Activated naive CD4-positive, alpha-beta T cell treated with anti-CD3 and anti-CD28 coated beads, Interleukin-2, amount 10 ng/mL, durations not matched to agents 7 days and 5 days (primary cell): Measurements from ENCODE around the gene HOXB2.
"Not testable (repeated sequence)": the region's sequence is repeated elsewhere in the genome, so short reads cannot be mapped to it uniquely, and the experiment has no call there.

ENCODE experiments used
- CTCF ChIA-PET: fragments of 350-600 bp; sonication (Branson Sonifier 250); formaldehyde crosslinking; loops from one replicate; lab custom pipeline; 2021; ENCODE audit warnings: antibody characterized with exemption; lab: Charles Lee
- DNase-seq: peaks from one replicate; pipeline ENCODE4 v3.0.0-alpha.2; 2020
- H3K27ac Mint-ChIP-seq: one replicate; pipeline ENCODE4 v1.8.0; 2021; ENCODE audit warnings: mild to moderate bottlenecking, moderate library complexity, mixed read lengths
- H3K27me3 Mint-ChIP-seq: one replicate; pipeline ENCODE4 v1.8.0; 2021; ENCODE audit warnings: mild to moderate bottlenecking, mixed read lengths
- H3K36me3 Mint-ChIP-seq: one replicate; pipeline ENCODE4 v1.8.0; 2021; ENCODE audit warnings: mixed read lengths
- H3K4me1 Mint-ChIP-seq: one replicate; pipeline ENCODE4 v1.8.0; 2021; ENCODE audit warnings: mixed read lengths
- H3K4me3 Mint-ChIP-seq: one replicate; pipeline ENCODE4 v1.8.0; 2021; ENCODE audit warnings: mild to moderate bottlenecking, moderate library complexity, mixed read lengths
- H3K9me3 Mint-ChIP-seq: one replicate; pipeline ENCODE4 v1.8.0; 2021; ENCODE audit warnings: mixed read lengths

Gene HOXB2

GRCh38 chr17:48509708-48510107, 35.2 kb downstream of the HOXB2 start:
- not testable (repeated sequence) for H3K4me3 Mint-ChIP-seq, H3K9me3 Mint-ChIP-seq, DNase-seq, H3K36me3 Mint-ChIP-seq
- Mint-ChIP-seq H3K4me1 (peaks cover 80% of the 10 kb centered on the region), H3K27ac (peak overlapping the region; percentile 46), H3K27me3 (peaks cover 24% of the 10 kb centered on the region)
- CTCF ChIA-PET = interaction anchor here (1.0 kb wide), 1 partner anchor 17 kb away, joined by 3 read pairs; no protein-coding TSS in a partner anchor

DNA sequence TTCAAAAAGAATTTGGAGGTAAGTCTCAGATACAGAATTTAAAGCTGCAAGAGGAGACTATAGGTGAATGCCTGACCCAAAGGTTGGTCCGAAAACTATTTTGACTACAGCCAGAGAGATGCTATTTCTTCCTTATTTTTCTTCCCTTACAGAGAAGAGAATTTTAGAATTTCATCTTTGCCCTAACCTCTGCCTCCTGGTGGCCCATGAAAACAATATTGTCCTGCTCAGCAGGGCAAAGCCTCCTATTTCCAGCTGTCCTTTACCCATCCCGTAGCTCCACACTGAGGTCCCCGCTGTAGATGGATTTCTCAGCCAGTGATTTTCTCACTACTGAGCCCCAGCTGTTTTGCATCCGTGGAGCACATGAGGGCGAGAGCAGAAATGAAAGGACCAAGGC, 38.7 kb downstream of the HOXB2 start:
- peak overlapping the region; percentile 21 for H3K27ac Mint-ChIP-seq
- H3K4me1 Mint-ChIP-seq = peaks cover 51% of the 10 kb centered on the region
- H3K4me3 Mint-ChIP-seq = no peak overlapping the region
- peaks cover 2% of the 10 kb centered on the region for H3K36me3 Mint-ChIP-seq
- no peak for DNase-seq
- CTCF ChIA-PET = interaction anchor here (0.6 to 1.4 kb wide), 7 partner anchors 9 to 198 kb away, joined by 3 to 6 read pairs (median 3); no protein-coding TSS in a partner anchor
- H3K27me3 Mint-ChIP-seq = peaks cover 45% of the 10 kb centered on the region
- no peaks in the 10 kb centered on the region for H3K9me3 Mint-ChIP-seq

GRCh38 chr17:48505788-48506187, 39.1 kb downstream of the HOXB2 start:
- Mint-ChIP-seq H3K9me3 (no peaks in the 10 kb centered on the region), H3K27me3 (peaks cover 50% of the 10 kb centered on the region), H3K4me1 (peaks cover 46% of the 10 kb centered on the region), H3K36me3 (peaks cover 2% of the 10 kb centered on the region), H3K27ac (peak overlapping the region; percentile 64), H3K4me3 (no peak overlapping the region)
- peak; percentile 70 for DNase-seq
- CTCF ChIA-PET = interaction anchor here (0.6 to 1.4 kb wide), 9 partner anchors 9 to 212 kb away, joined by 3 to 6 read pairs (median 3); no protein-coding TSS in a partner anchor

GRCh38 chr17:48504953-48505352, 40.0 kb downstream of the HOXB2 start:
- no peaks in the 10 kb centered on the region for H3K9me3 Mint-ChIP-seq
- no peak overlapping the region for H3K4me3 Mint-ChIP-seq
- peaks cover 57% of the 10 kb centered on the region for H3K27me3 Mint-ChIP-seq
- peaks cover 39% of the 10 kb centered on the region for H3K4me1 Mint-ChIP-seq
- CTCF ChIA-PET = interaction anchor here (1.3 to 2.3 kb wide), 3 partner anchors 12 to 88 kb away, joined by 5 to 9 read pairs (median 5); no protein-coding TSS in a partner anchor
- peaks cover 2% of the 10 kb centered on the region for H3K36me3 Mint-ChIP-seq
- no peak for DNase-seq
- no peak overlapping the region for H3K27ac Mint-ChIP-seq

DNA sequence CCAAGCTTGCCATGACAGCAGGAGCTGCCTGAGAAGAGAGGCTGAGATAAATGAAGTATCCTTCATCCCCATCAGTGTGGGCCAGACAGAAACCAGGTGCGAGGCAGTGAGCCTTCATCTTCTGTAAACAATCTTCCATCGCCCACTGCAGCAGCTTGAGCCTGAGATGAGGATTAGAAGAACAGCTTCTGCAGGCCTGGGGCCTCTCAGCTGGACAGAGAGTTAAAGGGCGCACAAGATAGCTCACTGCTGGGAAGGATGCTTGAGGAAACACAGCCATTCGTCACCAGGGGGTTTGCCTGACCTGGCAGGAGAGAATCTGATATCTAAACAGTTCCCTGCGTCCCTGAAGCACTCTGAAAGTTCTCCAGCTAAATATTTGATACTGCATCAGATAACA, 41.2 kb downstream of the HOXB2 start:
- Mint-ChIP-seq H3K27me3 (peaks cover 68% of the 10 kb centered on the region), H3K36me3 (no peaks in the 10 kb centered on the region), H3K9me3 (no peaks in the 10 kb centered on the region), H3K4me1 (peaks cover 37% of the 10 kb centered on the region), H3K27ac (no peak overlapping the region), H3K4me3 (no peak overlapping the region)
- DNase-seq = no peak
- CTCF ChIA-PET = interaction anchor here (0.6 to 2.3 kb wide), 4 partner anchors 11 to 401 kb away, joined by 4 to 9 read pairs (median 5); no protein-coding TSS in a partner anchor

DNA sequence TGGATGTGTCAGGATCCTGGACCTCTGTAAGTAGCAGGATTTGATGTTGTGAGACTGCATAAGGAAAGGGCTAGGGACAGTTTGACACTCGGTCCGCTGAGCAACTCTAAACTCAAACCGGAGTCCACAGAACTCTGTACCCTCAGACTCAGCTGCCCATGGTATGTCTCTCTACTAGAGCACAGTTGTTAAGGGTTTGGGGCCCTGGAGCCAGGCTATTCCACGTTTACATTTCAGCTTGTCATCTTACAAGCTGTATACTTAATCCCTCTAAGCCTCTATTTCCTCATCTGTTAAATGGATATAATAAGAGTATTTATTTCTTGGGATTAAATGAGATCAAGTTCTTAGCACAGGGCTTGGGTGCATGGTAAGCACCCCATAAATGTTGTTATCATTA, 42.0 kb downstream of the HOXB2 start:
- CTCF ChIA-PET = interaction anchor here (1.9 to 2.3 kb wide), 2 partner anchors 10 to 90 kb away, joined by 5 to 9 read pairs; no protein-coding TSS in a partner anchor
- Mint-ChIP-seq H3K4me1 (peaks cover 34% of the 10 kb centered on the region), H3K27me3 (peaks cover 77% of the 10 kb centered on the region), H3K4me3 (no peak overlapping the region), H3K36me3 (no peaks in the 10 kb centered on the region), H3K9me3 (no peaks in the 10 kb centered on the region), H3K27ac (no peak overlapping the region)
- DNase-seq = no peak

GRCh38 chr17:48502312-48502711, 42.6 kb downstream of the HOXB2 start:
- Mint-ChIP-seq H3K27ac (no peak overlapping the region), H3K4me3 (no peak overlapping the region), H3K27me3 (peaks cover 82% of the 10 kb centered on the region), H3K9me3 (no peaks in the 10 kb centered on the region), H3K4me1 (peaks cover 31% of the 10 kb centered on the region), H3K36me3 (no peaks in the 10 kb centered on the region)
- CTCF ChIA-PET = interaction anchor here (1.8 kb wide), 1 partner anchor 88 kb away, joined by 6 read pairs; the partner anchor contains the start of gene HOXB3
- no peak for DNase-seq

GRCh38 chr17:48500435-48501426, 44.2 kb downstream of the HOXB2 start:
- peaks cover 77% of the 10 kb centered on the region for H3K27me3 Mint-ChIP-seq
- no peaks in the 10 kb centered on the region for H3K36me3 Mint-ChIP-seq
- peaks cover 18% of the 10 kb centered on the region for H3K4me1 Mint-ChIP-seq
- no peaks in the 10 kb centered on the region for H3K9me3 Mint-ChIP-seq
- DNase-seq = no peak
- no peak overlapping the region for H3K4me3 Mint-ChIP-seq
- CTCF ChIA-PET = interaction anchor here (1.2 to 1.8 kb wide), 3 partner anchors 9 to 90 kb away, joined by 3 to 8 read pairs (median 6); partner anchors contain the start of gene HOXB3
- no peak overlapping the region for H3K27ac Mint-ChIP-seq

GRCh38 chr17:48499735-48500434, 45.0 kb downstream of the HOXB2 start:
- no peak for DNase-seq
- CTCF ChIA-PET = interaction anchor here (1.5 kb wide), 1 partner anchor 8 kb away, joined by 8 read pairs; no protein-coding TSS in a partner anchor
- peaks cover 9% of the 10 kb centered on the region for H3K4me1 Mint-ChIP-seq
- no peak overlapping the region for H3K27ac Mint-ChIP-seq
- no peaks in the 10 kb centered on the region for H3K36me3 Mint-ChIP-seq
- H3K27me3 Mint-ChIP-seq = peaks cover 82% of the 10 kb centered on the region
- H3K4me3 Mint-ChIP-seq = no peak overlapping the region
- H3K9me3 Mint-ChIP-seq = no peaks in the 10 kb centered on the region

- no peak overlapping the region for H3K27ac Mint-ChIP-seq
These were observed 45.7 kb downstream of the HOXB2 start for GRCh38 chr17:48499248-48499647.

DNA sequence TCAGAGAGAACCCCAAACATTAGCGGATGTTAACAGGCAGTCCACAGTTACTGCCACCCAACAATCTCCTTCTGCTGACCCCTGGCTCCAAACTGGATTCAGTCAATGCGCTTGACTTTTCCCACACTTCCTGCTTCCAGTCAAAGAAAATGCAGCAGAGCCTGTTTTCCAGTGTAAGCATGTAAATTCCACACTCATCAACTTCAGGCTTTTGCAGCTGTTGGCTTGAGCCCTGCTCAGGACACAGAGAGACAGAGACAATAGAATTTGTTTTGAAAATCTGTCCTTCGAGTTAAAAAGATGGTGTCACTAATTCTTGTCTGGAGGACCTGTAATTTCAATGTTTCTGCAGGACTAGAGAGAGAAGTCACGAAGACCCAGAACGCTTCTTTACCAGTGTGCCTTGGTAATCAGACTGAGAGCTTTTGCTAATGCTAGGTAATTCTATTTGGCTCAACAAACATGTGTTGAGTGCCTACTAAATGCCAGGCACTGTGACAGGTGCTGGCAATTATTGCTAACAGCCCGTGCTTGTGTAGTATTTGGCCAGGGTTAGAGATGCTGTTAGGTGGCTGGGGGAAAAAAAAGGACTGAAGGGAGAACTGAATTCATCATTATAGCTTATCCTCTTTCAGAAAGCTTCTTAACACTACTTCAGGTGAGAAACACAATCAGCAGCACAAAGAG, 46.6 kb downstream of the HOXB2 start:
- Mint-ChIP-seq H3K27ac (no peak overlapping the region), H3K4me1 (peaks cover 2% of the 10 kb centered on the region), H3K4me3 (no peak overlapping the region), H3K27me3 (peaks cover 82% of the 10 kb centered on the region), H3K9me3 (no peaks in the 10 kb centered on the region), H3K36me3 (no peaks in the 10 kb centered on the region)
- DNase-seq = no peak
- CTCF ChIA-PET = interaction anchor here (0.9 to 1.0 kb wide), 2 partner anchors 13 to 94 kb away, joined by 3 read pairs; no protein-coding TSS in a partner anchor

More at GRCh38 chr17:48499248-48499647, 45.7 kb downstream of the HOXB2 start:
- H3K4me1 Mint-ChIP-seq = peaks cover 3% of the 10 kb centered on the region
- peaks cover 82% of the 10 kb centered on the region for H3K27me3 Mint-ChIP-seq
- DNase-seq = no peak
- no peaks in the 10 kb centered on the region for H3K9me3 Mint-ChIP-seq
- CTCF ChIA-PET = no interaction called here
- H3K36me3 Mint-ChIP-seq = no peaks in the 10 kb centered on the region
- H3K4me3 Mint-ChIP-seq = no peak overlapping the region

DNA sequence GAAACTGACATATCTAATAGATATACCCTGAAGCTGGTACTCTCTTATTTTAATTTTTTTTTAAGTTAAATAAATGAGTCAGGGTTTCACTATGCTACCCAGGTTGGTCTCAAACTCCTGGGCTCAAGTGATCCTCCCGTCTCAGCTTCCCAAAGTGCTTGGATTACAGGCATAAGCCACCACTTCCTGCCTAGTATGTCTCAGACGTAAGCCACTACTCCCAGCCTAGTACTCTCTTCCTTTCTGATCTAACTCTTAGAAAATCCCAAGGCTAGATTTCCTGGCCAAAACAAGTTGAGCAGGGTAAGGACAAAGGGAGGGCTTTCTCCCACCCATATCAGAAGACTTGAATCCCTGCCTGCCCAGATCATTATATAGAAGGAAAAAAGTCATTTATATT, 47.8 kb downstream of the HOXB2 start:
- H3K9me3 Mint-ChIP-seq = no peaks in the 10 kb centered on the region
- H3K27ac Mint-ChIP-seq = no peak overlapping the region
- DNase-seq = no peak
- H3K36me3 Mint-ChIP-seq = no peaks in the 10 kb centered on the region
- H3K4me1 Mint-ChIP-seq = peaks cover 11% of the 10 kb centered on the region
- CTCF ChIA-PET = interaction anchor here (0.9 to 1.6 kb wide), 3 partner anchors 9 to 38 kb away, joined by 3 read pairs; no protein-coding TSS in a partner anchor
- H3K27me3 Mint-ChIP-seq = peaks cover 81% of the 10 kb centered on the region
- no peak overlapping the region for H3K4me3 Mint-ChIP-seq

DNA sequence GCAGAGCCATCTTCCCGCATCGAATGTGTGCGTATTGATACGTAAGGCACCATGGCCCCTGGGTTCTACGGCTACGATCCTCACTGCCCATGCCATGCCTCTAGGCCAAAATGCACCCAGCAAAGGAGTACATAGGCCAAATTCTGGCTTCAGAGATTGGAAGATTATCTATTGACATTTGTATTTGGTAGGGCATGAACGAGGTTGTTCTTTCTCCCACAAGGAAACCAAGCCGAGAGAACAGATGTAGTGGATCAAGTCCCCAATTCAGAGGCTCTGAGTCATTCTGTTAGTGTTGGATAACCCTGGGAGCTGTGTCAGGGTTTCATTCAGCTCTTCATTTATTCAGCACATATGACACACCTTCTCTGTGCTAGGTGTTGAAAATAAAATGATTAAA, 50.6 kb downstream of the HOXB2 start:
- no peak for DNase-seq
- Mint-ChIP-seq H3K27me3 (peaks cover 74% of the 10 kb centered on the region), H3K27ac (no peak overlapping the region), H3K4me3 (no peak overlapping the region), H3K36me3 (no peaks in the 10 kb centered on the region), H3K9me3 (no peaks in the 10 kb centered on the region), H3K4me1 (peaks cover 37% of the 10 kb centered on the region)
- CTCF ChIA-PET = no interaction called here
